ENCODE results near the gene ME3.
A peak's percentile ranks its signal among the peaks of the same experiment; 100 is the strongest.

ME3 gene

DNA sequence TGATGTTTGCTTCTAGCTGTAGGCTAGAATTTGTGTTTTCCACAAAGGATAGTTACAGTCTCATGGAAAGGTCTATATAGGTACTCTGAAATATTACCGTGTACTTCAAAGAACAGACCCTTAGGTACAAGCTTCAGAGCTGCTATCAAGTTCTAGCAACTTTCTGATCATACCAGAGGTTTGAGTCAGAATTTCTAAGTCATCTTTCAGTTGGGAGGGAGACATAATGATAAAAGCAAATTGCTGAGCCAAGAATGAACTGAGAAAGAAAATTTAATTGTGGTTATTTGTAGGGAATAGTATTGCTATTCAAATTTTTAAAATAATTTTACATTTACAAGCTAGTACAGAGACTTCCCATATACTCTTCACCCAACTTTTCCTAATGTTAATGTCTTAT lies 19.9 kb upstream of the ME3 start:
- FAIRE-seq = no peak

DNA sequence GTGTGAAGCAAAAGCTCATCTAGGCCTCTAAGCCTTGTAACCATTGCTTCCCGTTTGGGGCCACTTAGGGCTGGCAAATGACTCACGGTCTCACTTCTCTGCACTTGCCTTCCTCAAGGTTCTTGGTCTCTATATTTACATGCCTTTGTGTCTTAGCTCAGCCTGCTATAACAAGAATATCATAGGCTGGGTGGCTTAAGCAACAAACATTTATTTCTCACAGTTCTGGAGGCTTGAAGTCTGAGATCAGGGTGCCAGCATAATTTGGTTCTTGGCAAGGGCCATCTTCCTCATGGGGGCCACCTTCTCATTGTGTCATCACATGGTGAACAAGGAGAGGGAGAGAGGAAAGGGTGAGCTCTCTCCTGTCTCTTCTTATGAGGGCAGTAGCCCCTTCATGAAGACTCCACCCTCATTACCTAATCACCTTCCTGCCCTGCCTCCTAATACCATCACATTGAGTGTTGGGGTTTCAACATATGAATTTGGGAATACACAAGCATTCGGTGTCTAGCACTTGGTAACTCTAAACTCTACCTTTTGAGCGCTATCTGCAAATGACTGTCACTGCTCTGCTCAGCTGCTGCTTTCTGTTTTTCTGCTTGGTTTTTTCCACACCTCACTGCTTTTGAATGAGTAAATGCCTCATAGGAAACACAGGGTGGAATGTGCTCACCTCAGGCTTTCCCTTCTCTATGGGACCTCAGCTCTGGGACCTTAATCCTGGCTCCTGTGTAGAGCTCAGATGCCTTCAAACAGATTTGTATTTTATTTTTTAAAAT lies 16.2 kb upstream of the ME3 start:
- no peak for FAIRE-seq

DNA sequence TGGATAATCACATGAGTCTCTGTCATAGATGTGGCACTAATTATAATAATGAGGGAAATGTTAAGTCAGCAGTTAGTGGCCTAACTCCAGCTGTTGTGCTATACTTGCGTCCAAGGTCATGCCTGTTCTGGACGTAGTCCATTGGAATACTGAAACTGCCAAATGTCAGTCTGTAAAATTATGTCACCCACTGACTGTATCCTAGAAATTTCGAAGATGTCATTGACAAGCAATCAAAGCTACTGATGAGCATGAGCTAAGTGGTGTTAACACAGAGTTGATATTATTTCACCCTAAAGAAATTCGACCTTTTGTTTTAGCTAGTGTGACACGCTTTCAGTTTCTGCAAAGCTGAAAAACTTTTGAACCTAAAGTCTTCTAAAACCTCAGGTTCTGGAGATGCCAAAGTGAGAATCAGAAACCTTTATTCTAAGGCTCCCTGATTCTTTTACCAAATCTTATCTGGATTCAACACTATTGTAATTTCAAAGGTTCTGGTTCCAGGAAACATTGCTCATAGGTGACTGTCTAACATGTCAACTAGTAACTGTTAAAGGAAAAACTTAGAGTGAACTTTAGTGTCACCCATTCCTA lies 14.9 kb upstream of the ME3 start:
- no peak for FAIRE-seq

DNA sequence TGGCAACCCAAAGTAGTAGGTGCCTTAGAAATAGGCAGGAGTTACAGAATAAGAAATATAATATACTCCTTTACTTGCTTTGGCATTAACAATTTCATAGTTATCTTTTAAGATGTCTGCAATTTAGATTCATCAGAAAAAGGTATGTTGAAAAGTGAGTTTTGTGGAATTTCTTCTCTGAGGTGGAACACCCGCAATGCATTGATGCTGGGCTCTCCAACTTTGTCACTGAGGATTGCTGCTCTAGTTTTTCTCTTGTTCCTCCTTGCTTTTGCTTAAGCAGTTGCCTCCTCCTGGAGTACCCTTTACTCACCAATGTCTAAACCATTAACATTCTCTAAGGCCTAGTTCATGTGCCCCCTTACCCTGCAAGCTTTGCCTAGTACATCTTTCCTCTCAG lies 14.1 kb upstream of the ME3 start:
- FAIRE-seq = no peak

DNA sequence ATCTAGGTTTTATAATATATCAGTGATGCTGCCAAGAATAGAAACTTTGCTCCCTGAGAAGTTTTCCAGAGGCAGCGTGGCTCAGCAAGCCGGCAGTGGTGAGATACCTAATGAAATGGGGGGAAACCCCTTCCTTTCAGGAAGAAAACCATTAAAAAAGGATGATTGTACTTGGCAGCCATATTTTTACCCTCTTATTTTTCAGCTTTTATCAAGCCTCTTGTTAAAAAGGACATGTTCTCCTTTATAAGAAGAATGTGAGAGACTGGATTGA lies 9.0 kb upstream of the ME3 start:
- FAIRE-seq = no peak

DNA sequence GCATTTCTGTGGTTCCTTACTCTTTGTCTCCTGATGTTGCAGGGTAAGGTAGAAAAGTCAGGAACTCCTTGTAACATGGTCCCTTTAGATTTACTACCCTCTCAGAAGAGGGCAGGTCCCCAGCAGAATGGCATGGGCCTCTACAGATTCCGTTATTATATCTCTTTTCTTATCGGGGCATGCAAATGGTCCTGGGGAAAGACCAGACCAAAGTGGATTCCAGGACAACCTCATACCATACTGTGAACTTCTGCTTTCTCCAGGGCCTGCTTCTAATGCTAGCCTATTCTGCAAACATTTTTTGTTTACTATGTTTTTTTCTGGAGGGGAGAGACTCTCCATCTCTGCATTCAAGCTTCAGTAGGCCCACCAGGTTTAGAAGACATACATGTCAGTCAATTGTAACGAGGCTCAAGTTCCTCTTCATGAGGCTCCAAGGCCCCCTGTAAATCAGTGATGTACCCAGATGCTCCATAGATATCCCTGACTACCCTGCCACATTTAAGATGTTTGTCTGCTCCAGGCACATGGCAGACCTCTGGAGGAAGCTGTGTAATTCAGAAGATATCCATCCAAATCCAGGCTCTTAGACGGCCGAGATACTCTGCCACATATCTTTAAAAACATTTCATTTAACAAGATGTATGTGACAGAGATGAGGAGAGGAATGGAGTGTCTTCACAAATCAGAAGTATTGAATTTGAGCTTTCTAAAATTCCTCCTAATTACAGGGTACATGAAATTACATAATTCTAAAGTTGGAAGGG lies 8.5 kb upstream of the ME3 start:
- no peak for FAIRE-seq

DNA sequence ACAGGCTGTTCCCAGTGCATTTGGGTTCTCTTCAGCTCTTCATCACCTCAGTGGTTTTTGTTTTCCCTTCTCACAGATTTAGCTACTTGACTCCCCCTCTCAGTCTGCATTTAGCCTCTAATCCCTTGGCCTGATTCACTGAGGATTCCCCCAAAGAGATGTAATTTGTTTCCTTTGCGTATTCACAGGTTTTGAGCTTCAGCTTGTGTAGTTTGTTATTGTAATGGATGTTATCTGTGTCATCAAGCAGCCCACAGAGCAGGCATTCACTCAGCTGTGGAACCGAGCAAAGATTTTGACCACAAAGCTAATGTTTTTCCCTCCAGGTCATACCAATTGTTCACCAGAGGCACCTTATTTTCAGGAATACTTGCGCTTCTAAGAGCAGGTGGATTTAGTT lies 6.4 kb upstream of the ME3 start:
- FAIRE-seq = no peak

DNA sequence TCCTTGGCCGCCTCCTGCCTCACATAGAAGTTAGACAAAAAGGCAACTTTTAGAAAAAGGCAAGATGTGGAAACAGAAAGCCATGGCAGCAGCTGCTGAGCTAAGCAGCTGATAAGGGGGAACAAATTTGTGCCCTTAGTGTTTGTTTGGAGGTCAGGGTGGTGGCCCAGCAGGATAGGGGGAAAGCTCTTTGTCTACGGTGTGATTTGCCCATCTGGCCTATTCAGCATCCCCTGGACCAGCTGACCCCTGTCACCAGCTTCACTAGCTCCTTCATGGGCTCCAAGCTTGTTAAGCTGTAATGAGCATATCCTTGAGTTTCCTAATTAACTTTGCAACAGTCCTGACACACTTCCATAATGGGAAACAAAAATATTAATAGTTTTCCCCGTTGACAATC lies 5.9 kb upstream of the ME3 start:
- no peak for FAIRE-seq

DNA sequence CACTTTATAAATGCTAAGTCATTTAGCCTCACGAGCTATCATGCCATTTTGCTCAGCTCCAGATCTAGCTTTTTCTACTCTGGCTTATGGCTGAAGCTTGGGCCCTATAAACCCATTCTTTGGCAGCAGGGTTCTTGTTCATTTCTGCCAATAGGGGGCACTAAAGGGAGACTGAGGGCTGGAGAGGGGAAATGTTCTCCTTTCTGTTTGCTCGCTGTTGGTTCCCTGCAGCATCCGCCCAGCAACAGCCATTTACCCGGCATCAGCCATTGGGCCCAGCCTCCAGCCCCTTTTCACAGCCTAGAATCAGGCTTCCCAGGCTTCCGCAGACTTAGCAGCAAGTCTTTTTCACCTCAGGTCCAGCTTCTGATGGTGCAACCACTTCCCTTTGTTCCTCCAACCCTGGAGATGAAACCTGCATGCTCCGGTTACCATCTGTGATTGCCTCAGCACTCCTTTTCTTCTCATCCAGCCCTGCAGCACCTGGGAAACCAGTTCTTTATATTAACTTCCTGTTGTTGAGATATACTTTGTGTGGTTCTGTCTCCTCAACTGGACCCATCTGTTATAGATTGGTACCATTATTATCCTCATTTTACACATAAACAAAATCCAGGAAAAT lies 4.2 kb upstream of the ME3 start:
- peak; percentile 84 for FAIRE-seq

DNA sequence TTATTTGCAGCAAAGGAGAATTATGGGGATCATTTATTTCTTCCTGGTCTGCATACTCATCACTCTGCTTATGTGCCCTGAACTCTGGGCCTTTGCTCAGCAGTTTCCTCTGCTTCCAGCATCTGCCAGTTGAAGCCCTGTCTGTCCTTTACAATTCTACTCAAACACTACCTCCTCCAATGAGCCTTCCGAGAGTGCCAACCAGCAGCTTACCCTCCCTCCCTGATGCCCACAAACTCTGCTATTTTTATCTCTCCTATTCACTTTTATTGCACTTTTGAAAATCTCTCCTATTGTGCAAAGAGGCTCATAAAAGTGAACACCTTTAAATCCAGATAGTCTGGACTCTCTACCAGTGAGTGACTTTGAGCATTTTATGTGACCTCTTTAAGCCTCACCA lies 3.6 kb upstream of the ME3 start:
- no peak for FAIRE-seq

DNA sequence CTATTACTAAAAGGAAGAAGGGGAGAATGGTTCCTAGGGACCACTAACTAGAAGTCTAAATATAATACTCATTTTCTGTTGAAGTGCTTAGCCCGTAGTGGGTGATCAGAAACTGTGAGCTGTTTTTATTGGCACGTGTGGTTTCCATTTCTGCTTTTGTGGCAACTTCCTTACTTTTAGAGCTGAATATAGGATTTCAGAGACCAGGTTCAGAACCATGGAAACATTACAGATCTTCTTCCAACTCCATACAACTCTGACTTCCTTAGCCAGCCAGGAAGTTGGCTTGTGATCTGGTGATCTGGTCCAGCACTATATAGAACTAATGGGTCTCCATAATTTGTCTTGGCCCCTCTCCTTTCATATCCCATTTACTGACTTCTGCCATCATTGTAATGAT lies 2.6 kb upstream of the ME3 start:
- FAIRE-seq = peak; percentile 98

DNA sequence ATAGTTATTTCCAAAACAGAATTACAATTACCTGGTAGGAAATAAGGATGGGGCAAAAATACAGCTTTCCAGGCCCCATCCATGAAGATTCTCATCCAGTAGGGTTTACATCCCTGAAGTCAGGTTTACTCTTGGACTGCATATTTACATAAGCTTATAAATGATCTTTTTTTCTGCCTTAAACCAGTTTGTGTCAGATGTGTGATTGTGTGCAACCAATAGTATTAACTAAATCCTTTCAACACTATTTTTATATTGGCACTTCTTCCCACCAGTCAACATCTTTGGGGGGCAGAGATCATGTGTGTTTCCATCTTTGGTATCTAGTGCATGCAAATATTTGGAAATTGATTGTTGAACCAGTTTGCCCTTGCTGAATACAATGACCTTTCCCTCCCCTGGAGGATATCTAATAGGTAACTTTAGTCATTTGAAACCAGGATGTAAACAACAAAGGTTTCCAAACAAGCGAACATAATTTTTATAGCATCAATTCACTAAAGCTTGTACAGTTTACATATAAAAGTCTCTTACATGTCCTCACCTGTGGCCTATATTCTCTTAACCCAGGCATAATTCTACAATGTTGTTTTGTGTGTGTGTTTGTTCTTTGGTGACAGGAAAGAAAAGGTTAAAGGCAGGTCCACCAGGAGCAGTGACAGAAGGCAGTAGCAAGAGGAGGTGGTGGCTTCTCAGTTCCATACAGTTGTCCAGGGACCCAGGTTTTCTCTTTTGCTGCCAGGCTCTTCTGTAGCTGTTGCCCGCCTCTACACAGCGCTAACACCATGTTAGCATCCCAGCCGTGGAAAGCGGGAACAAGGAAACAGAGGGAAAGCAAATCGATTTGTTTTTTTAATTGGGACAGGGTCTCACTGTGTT lies 1.7 kb upstream of the ME3 start:
- FAIRE-seq = no peak

DNA sequence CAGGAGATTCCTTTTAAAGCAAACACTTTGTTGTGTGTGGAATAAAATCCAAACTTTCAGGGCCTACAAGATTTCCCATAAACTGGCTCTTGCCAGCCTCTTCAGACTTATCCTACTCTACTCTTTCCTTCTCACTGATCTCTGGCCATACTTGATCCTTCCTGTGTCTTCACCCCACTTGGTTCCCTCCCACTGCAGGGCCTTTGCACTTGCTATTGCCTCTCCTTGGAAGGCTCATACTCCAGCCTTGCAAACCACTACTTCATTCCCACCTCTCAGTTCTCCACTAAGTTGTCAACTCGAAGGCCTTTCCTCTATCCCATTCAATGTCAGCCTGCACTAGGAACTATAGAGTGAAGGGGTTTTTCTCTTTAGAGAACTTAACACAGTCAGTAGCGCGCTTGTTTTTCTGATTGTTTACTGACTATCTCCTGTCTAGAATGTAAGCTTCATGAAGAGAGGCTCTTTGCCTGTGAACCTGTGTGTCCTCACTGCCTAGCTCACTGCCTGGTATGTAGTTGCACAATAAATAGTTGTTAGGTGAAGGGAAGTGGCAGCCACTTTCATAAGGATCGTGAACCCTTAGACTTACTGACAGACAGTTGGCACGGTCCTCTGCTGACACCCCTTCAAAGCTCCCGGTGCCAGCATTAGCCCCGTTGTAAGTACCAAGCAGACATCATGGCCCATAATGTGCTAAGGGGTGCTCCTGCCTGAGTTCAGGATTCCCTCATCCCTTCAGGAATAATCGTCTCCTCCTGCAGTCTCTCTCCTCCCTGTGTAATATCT lies 833 bp upstream of the ME3 start:
- FAIRE-seq = no peak

DNA sequence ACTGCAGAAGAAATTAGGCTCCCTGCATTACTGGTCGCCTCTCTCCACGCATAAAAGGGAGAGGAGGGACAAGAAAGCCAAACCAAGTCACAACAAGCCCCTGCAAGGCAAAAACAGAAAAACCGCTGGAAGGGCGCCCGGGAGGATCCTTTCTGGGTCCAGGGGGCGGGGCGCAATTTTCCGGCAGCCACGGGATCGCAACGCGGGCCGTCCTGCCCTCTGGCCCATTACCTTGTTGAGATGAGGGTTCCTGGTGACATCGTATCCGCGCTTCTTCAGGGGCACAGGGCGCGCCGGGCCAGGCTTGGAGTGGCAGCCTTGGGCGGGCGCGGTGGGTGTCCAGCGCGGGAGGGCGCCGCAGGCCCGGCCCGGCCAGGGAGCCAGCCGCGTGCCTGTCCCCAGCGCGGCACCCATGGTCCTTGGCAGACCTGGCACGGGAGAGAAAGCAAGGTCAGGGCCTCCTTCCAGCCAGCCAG lies 847 bp downstream of the ME3 start:
- no peak for FAIRE-seq

DNA sequence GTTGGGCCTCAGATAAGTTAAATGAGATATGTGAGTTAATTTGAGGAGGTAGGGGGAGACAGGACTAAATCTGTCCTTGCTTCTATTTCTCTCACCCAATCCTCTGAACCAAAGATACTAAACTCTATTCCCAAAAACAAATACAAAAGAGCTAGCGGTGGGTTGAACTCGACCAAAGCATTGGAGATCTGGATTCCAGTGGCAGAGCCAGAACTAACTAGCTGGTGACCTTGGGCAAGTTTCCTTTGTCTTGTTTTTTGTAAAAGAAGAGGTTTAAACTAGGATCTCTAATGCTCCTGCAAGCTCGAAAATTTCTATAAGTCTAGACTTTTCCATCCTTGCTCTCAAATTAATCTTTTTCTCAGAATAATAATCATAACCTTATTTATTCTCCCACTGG lies 1.5 kb downstream of the ME3 start:
- FAIRE-seq = no peak

DNA sequence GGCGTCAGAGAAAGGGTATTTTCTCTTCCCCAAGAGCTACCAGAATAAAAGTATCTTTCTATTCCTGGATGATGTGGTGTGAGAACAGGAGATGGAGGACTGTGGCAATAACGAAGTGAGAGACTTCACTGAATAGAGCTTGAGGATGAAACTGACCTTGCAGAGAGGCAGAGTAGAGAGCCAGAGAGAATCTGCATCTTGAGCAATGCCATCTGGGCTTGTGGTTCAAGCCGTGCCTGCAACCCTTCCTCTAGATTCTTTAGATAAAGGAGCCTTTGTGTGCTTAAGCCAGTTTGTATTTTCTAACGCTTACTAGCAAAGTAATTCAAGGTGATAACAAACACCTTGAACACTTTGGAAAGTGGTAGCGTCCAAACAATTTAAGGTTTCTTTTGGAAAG lies 2.2 kb downstream of the ME3 start:
- FAIRE-seq = no peak

DNA sequence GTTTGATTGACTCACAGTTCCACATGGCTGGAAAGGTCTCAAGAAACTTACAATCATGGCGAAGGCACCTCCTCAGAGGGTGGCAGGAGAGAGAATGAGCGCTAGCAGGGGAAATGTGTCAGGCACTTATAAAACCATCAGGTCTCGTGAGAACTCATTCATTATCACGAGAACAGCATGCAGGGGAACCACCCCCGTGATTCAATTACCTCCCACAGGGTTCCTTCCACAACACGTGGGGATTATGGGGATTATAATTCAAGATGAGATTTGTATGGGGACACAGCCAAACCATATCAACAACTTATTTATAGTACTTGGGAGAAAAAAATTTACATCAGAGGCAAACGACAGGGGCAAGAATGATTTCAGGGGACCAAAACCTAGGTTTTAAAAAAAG lies 3.0 kb downstream of the ME3 start:
- FAIRE-seq = no peak

DNA sequence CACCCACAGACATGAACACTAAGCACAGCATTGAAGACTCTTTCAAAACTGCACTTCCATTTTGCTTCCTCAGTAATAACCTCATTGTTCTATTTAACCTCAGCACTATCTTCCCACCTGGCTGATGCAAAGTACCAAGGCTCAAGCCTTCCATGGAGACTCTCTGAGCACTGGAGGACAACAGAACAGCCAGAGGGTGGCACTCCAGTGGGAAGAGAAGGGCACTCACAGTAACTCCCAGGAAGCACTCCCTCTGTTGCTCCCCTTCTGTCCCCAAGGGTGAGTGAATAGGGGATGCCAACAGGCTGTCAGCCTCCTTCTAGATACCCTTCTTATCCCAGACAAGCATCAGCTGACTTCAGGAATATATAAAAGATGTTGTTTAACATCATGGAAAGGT lies 3.5 kb downstream of the ME3 start:
- FAIRE-seq = no peak

DNA sequence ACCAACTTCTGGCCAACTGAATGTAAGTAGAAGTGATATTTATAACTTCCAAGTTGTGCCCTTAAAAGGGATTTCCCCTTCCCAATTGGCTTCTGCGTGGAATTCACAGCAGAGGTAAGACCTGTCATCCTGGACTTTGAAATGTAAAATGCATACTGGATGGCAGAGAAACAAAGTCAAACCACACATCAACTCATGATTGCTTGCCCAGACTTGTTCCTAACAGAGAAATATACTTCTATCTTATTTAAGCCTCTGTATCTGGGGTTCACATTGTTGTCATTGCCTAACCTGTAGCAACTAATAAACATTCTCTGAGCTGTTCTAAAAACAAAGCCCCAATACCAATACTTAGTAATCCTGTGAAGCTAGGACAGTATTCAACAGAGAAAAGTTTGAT lies 6.2 kb downstream of the ME3 start:
- no peak for FAIRE-seq

DNA sequence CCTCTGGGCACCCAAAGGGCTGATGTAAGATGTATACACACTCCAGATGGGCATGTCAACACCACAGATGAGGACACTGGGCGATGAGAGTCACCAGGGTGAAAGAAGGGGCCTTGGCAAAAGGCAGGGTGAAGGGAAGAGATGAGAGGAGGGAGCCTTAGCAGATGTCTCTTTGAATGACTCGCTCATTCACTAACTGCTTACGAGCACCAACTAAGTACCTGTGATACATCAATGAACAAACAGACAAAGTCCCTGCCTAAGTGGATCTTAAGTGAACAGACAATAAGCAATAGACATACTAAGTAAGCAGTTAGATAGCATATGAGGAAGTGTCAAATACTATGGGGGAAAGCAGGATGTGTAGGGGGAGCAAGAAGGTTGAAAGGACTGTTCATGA lies 7.5 kb downstream of the ME3 start:
- no peak for FAIRE-seq

DNA sequence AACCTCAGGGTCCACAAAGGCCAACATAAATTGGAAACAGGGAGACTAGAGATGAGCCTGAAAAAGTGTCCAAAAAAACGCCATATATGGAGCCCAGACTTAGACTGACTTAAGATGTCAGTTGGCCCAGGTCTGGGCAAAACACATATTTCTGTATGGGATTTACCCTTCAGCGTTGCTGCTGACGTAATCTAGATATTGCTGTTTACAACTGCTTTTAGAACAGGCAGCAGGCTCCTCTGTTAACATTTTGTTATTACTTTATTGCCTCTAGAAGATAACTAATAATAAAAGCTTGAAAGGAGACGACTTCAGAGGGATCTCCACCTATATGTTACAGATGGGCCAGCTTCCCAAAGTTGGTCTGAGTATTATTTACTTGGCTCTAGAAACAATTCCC lies 8.7 kb downstream of the ME3 start:
- no peak for FAIRE-seq

DNA sequence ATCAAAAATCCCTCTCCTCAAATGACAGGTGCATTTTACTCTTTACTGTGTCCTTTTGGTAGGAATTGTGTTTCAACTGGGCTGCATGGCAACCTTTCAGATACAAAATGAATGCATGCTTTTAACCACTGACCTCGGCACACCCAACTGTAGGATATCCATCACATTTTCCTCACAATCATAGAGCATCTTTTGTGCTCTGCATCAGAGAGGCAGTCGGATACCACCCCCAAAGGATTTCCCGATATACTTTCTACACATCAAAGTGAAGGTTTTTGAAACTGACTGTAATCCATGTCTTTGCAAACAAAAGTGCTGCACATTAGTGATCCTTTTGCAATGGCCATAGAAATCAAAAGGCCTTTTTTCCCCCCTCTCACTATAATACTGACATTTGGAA lies 9.1 kb downstream of the ME3 start:
- no peak for FAIRE-seq

Measured in A204.1 (cell line).